GM12801 (cell line): ENCODE results near the gene CA5B.

Experiments used
- TF ChIP-seq, protein P1 (sequence below): IDR thresholded peaks from one replicate; pipeline ENCODE4 v1.5.1; 2011; ENCODE audit warnings: control low read depth; ENCODE audit not compliant: insufficient read length; ENCODE audit errors: extremely low read depth

The CA5B gene

DNA sequence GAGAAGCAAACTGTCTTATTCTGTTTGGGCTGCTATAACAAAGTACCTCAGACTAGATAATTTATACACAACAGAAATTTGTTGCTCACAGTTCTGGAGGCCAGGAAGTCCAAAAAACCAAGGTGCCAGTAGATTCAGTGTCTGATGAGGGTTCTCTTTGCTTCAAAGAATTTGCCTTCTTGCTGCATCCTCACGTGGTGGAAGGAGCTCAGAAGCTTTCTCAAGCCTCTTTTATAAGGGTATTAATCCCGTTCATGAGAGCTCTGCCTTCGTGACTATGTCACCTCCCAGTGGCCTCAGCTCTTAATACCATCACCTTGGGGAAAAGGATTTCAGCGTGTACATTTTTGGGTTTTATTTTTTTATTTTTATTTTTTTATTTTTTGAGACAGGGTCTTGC is 20.1 kb downstream of the CA5B start:
- TF ChIP-seq, protein P1, sequence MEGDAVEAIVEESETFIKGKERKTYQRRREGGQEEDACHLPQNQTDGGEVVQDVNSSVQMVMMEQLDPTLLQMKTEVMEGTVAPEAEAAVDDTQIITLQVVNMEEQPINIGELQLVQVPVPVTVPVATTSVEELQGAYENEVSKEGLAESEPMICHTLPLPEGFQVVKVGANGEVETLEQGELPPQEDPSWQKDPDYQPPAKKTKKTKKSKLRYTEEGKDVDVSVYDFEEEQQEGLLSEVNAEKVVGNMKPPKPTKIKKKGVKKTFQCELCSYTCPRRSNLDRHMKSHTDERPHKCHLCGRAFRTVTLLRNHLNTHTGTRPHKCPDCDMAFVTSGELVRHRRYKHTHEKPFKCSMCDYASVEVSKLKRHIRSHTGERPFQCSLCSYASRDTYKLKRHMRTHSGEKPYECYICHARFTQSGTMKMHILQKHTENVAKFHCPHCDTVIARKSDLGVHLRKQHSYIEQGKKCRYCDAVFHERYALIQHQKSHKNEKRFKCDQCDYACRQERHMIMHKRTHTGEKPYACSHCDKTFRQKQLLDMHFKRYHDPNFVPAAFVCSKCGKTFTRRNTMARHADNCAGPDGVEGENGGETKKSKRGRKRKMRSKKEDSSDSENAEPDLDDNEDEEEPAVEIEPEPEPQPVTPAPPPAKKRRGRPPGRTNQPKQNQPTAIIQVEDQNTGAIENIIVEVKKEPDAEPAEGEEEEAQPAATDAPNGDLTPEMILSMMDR, result no peak

DNA sequence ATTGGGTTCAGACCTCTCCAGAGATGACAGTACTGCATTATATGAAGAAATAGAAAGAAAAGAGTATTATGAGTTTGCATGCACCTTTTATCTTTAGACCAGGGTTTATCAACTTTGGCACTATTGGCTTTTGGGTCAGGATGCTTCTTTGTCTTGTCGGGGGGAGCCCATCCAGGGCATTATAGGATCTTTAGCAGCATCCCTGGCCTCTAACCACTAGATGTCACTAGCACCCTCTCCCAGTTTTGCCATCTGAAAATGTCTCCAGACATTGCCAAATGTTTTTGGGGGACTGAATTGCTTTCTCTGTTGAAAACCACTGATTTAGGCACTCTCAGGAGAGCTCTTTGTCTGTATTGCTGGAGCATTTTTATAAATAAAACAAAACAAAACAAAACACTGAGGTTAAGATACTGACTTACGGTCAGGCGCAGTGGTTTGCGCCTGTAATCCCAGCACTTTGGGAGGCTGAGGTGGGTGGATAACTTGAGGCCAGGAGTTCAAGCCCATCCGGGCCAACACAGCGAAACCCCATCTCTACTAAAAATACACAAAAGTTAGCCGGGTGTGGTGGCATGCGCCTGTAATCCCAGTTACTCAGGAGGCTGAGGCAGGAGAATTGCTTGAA is 23.6 kb downstream of the CA5B start:
- TF ChIP-seq, protein P1, result no peak

DNA sequence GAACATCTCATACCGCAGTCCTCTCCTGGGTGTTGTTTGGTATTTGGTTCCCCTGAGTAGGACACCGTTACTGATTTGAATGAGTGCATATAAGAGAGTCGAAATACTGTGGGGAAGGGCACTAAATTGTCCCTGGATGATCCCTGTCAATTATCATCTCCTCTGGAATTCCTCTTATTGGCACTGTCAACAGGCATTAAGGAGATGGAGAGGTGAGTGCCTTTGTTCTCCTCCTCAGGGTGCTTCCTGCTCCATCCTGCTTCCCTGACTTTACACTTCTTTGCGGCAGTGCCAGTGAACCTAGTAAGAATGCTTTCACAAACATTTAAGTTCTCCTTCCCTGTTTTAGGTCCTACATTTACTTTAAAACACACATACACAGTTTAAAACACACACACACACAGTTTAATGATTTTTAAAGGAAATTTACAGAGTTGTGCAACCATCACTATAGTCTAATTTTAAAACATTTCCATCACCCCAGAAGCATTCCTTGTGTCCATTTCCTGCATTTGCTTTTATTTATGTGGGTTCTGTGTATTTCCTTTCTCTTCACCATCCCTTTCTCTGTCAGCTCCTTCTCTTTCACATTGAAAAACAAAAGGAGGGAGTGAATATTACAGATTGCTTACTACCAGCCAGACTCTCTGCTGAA is 31.4 kb downstream of the CA5B start:
- TF ChIP-seq, protein P1, result no peak

DNA sequence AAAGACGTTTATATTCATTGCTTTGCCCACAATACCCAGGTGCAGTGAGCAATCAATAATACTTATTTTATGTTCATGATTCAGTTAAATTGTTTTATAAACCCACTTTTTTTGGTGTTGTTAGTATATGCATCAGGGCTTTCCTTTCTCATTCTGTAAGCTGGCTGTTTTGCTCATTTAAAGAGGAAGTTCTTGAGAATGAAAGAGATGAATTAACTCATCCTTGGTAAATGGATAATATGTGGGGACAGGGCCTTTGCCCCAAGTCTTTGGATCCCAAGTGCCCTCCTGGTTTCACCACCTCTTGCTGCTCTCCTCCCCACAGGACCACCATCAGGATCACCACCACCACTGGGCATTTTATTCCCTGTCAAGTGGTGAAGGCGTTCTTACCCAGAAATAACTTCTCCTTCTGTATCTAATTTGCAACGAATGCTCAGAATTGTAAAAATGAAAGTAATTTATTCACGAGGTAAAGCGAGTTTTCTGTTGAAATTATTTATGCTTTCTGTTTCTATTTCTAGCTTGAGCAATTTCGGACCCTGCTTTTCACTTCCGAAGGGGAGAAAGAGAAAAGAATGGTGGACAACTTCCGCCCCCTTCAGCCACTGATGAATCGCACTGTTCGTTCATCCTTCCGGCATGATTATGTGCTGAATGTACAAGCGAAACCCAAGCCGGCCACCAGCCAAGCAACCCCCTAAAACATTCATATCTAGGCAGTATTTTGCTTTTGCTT is 44.1 kb downstream of the CA5B start:
- TF ChIP-seq, protein P1, result no peak

DNA sequence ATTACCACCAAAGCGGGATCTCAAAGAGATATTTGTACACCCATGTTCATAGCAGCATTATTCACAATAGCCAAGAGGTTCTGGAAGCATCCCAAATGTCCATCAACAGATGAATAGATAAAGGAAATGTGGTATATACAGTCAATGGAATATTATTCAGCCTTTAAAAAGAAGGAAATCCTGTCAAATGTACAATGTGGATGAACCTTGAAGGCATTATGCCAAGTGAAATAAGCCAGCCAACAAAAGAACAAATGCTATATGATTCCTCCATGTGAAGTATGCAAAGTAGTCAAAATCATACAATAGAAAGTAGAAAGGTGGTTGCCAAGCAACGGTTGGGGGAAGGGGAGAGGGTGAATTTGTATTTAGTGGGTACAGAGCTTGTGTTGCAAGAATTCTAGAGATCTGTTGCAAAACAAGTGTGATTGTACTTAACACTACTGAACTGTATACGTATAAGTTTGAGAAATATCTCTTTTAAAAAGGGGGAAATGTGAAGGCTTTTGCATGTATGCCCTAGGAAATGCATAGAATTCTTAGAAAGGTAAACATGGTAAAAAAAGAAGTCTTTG is 47.2 kb downstream of the CA5B start:
- TF ChIP-seq, protein P1, result no peak

DNA sequence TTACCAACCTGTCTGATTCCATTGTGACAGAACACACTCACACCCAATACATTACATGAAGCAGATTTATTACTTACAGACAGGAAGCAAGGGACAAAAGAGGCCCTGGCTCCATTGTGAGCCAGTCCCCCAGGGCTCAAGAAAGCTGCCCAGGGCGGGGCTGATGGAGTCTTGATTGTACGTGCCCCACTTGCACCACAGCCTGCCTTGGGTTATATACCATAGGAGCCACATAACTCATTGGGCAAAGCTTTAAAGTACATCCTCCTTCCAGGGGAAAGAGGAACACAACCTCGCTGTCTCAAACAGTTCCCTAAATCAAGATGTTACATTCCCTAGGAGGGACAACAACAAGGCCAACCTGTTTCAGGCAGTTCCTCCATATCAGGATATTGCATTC is 48.8 kb downstream of the CA5B start:
- TF ChIP-seq, protein P1, result no peak
